IPS-15b (cell line): ENCODE results near the gene NPSR1.
"Not testable (repeated sequence)": the region's sequence is repeated elsewhere in the genome, so short reads cannot be mapped to it uniquely, and the experiment has no call there.

ENCODE experiments used
- H3K27me3 ChIP-seq: one replicate; pipeline ENCODE4 v1.6.1; 2013; ENCODE audit warnings: low read length; ENCODE audit not compliant: control insufficient read depth, insufficient read depth
- H3K36me3 ChIP-seq: one replicate; pipeline ENCODE4 v1.6.1; 2013; ENCODE audit warnings: low read length; ENCODE audit not compliant: control insufficient read depth, insufficient read depth
- H3K4me1 ChIP-seq: one replicate; pipeline ENCODE4 v1.6.1; 2013; ENCODE audit warnings: mild to moderate bottlenecking, low read length; ENCODE audit not compliant: control insufficient read depth, insufficient read depth
- H3K4me3 ChIP-seq: one replicate; pipeline ENCODE4 v1.5.1; 2013; ENCODE audit warnings: low read depth, low read length
- H3K9ac ChIP-seq: one replicate; pipeline ENCODE4 v1.6.1; 2013; ENCODE audit warnings: low read depth, mild to moderate bottlenecking, low read length
- H3K9me3 ChIP-seq: one replicate; pipeline ENCODE4 v1.6.1; 2013; ENCODE audit warnings: mild to moderate bottlenecking, low read length; ENCODE audit not compliant: control insufficient read depth, insufficient read depth

Gene NPSR1

GRCh38 chr7:34858444-34858843, 200.4 kb downstream of the NPSR1 start:
- H3K9ac ChIP-seq, H3K36me3 ChIP-seq, H3K9me3 ChIP-seq, H3K4me3 ChIP-seq, H3K27me3 ChIP-seq, H3K4me1 ChIP-seq: not testable (repeated sequence)

GRCh38 chr7:34859281-34859680, 201.3 kb downstream of the NPSR1 start:
- H3K27me3 ChIP-seq, H3K9me3 ChIP-seq, H3K9ac ChIP-seq: not testable (repeated sequence)

GRCh38 chr7:34866222-34866621, 208.2 kb downstream of the NPSR1 start:
- H3K9ac ChIP-seq, H3K36me3 ChIP-seq, H3K4me1 ChIP-seq, H3K27me3 ChIP-seq, H3K4me3 ChIP-seq, H3K9me3 ChIP-seq: not testable (repeated sequence)

More at GRCh38 chr7:34859281-34859680, 201.3 kb downstream of the NPSR1 start:
- H3K4me1 ChIP-seq, H3K36me3 ChIP-seq, H3K4me3 ChIP-seq: not testable (repeated sequence)

GRCh38 chr7:34867341-34867740, 209.3 kb downstream of the NPSR1 start:
- H3K4me3 ChIP-seq, H3K9ac ChIP-seq, H3K36me3 ChIP-seq, H3K27me3 ChIP-seq, H3K4me1 ChIP-seq, H3K9me3 ChIP-seq: not testable (repeated sequence)

- H3K27me3 ChIP-seq, H3K4me3 ChIP-seq, H3K36me3 ChIP-seq, H3K9me3 ChIP-seq, H3K9ac ChIP-seq, H3K4me1 ChIP-seq: not testable (repeated sequence)
Measured at GRCh38 chr7:34868602-34869001, 210.6 kb downstream of the NPSR1 start.

- no peaks in the 10 kb centered on the region for H3K27me3 ChIP-seq
- H3K4me3 ChIP-seq, result no peak overlapping the region
- H3K9me3 ChIP-seq, result no peaks in the 10 kb centered on the region
- H3K36me3 ChIP-seq, result no peaks in the 10 kb centered on the region
- no peaks in the 10 kb centered on the region for H3K4me1 ChIP-seq
- H3K9ac ChIP-seq, result no peak overlapping the region
Measured at GRCh38 chr7:34869057-34869456, 211.0 kb downstream of the NPSR1 start.

GRCh38 chr7:34870041-34870440, 212.0 kb downstream of the NPSR1 start:
- H3K9ac ChIP-seq, result not testable (repeated sequence)

GRCh38 chr7:34874329-34874728, 216.3 kb downstream of the NPSR1 start:
- not testable (repeated sequence) for H3K9ac ChIP-seq, H3K4me3 ChIP-seq, H3K36me3 ChIP-seq, H3K4me1 ChIP-seq, H3K9me3 ChIP-seq, H3K27me3 ChIP-seq

More at GRCh38 chr7:34870041-34870440, 212.0 kb downstream of the NPSR1 start:
- not testable (repeated sequence) for H3K36me3 ChIP-seq, H3K4me1 ChIP-seq, H3K27me3 ChIP-seq, H3K9me3 ChIP-seq, H3K4me3 ChIP-seq

- no peaks in the 10 kb centered on the region for H3K27me3 ChIP-seq
- H3K4me3 ChIP-seq, result no peak overlapping the region
- H3K4me1 ChIP-seq, result peaks cover 6% of the 10 kb centered on the region
- H3K36me3 ChIP-seq, result no peaks in the 10 kb centered on the region
- H3K9ac ChIP-seq, result no peak overlapping the region
- H3K9me3 ChIP-seq, result no peaks in the 10 kb centered on the region
Measured at GRCh38 chr7:34875481-34875880, 217.5 kb downstream of the NPSR1 start.

- not testable (repeated sequence) for H3K4me3 ChIP-seq, H3K27me3 ChIP-seq
Measured at GRCh38 chr7:34878944-34879735, 221.1 kb downstream of the NPSR1 start.

GRCh38 chr7:34879871-34880270, 221.9 kb downstream of the NPSR1 start:
- Histone ChIP-seq H3K9ac (no peak overlapping the region), H3K9me3 (peaks cover 5% of the 10 kb centered on the region), H3K27me3 (no peaks in the 10 kb centered on the region), H3K36me3 (no peaks in the 10 kb centered on the region), H3K4me3 (no peak overlapping the region), H3K4me1 (peaks cover 9% of the 10 kb centered on the region)

More at GRCh38 chr7:34878944-34879735, 221.1 kb downstream of the NPSR1 start:
- H3K9me3 ChIP-seq, H3K36me3 ChIP-seq, H3K4me1 ChIP-seq, H3K9ac ChIP-seq: not testable (repeated sequence)

- not testable (repeated sequence) for H3K9me3 ChIP-seq
Measured at GRCh38 chr7:34883855-34884254, 225.8 kb downstream of the NPSR1 start.

More at GRCh38 chr7:34883855-34884254, 225.8 kb downstream of the NPSR1 start:
- H3K27me3 ChIP-seq, H3K9ac ChIP-seq, H3K4me3 ChIP-seq, H3K4me1 ChIP-seq, H3K36me3 ChIP-seq: not testable (repeated sequence)
